Activated effector memory CD4-positive, alpha-beta T cell treated with Interleukin-2 at 50 U/mL for 16 hours (primary cell): Measurements from ENCODE around the gene MPHOSPH6.
"Not testable (repeated sequence)": the region's sequence is repeated elsewhere in the genome, so short reads cannot be mapped to it uniquely, and the experiment has no call there.

Experiments used
- DNase-seq: peaks from one replicate; pipeline ENCODE4 v3.0.0-alpha.2; 2020

Gene MPHOSPH6

GRCh38 chr16:82113741-82114140, 56.3 kb downstream of the MPHOSPH6 start:
- no peak for DNase-seq

DNA sequence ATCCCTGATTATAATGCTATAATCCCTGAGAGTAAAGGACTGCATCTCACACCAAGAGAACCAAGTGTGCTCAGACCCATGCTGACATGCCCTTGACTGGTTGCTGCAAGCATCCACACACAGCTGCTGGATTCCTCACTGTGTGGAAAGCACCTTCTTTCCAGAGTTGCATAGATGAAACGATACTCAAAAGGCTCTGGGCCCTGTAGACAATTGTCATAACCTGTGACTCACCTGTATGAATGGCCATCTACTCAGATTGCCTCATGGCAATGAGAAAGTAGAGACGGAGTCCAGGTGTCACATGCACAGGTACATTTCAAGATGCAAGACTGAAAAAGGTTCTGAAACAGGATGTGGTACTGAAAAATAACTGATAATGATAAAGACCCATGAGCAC, 58.1 kb downstream of the MPHOSPH6 start:
- no peak for DNase-seq

- DNase-seq, result not testable (repeated sequence)
Measured at GRCh38 chr16:82109266-82109665, 60.8 kb downstream of the MPHOSPH6 start.

GRCh38 chr16:82108774-82109173, 61.2 kb downstream of the MPHOSPH6 start:
- DNase-seq, result no peak

- no peak for DNase-seq
Measured at GRCh38 chr16:82108100-82108499, 61.9 kb downstream of the MPHOSPH6 start.

GRCh38 chr16:82105107-82105506, 64.9 kb downstream of the MPHOSPH6 start:
- no peak for DNase-seq
